ENCODE data around the gene IKBKE.

IKBKE gene

GRCh38 chr1:206496131-206496793 is 26.0 kb downstream of the IKBKE start:
- DNase-seq (ENCODE audit: low read depth), result no peak

DNA sequence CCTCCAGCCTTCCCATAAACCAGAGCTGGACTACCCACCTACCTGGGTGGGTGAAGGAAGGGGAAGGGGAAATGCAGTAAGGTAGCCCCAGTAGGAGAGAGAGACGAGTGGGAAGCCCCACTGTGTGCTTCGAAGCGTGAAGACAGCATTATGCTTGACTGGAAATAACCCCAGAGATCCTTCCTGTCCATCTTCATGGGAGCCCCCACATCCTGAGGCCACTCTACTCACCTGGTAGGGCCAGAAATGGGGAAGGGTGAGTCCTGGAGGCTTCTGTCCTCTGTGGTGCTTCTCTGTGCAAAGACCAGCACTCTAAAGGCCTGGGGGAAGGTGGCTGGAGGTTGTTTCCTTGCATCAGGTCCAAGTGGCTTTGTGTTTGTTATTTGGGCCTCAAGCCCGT is 27.1 kb downstream of the IKBKE start:
- no peak for DNase-seq (ENCODE audit: low read depth)

- DNase-seq (ENCODE audit: low read depth), result no peak
These were observed 27.5 kb downstream of the IKBKE start for GRCh38 chr1:206497774-206498173.

DNA sequence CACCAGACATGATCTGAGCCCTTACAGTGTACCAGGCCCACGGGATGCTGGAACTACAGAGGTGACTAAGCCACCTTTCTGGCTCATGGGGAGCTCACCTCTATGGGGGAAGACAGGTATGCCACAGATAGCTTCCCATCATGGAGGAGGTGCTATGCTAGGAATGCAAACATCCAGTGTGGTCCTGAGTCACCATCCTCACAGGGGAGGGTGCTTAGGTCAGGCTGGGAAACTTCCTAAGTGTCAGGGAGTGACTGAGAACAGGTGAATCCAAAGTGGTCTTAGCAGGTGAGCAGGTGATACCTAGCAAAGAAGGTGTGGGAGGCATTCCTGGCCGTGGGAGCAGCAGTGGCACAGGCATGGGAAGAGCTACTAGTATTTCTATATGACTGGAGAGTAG is 28.4 kb downstream of the IKBKE start:
- no peak for DNase-seq (ENCODE audit: low read depth)

- DNase-seq (ENCODE audit: low read depth), result no peak
These were observed 29.8 kb downstream of the IKBKE start for GRCh38 chr1:206500046-206500445.

DNA sequence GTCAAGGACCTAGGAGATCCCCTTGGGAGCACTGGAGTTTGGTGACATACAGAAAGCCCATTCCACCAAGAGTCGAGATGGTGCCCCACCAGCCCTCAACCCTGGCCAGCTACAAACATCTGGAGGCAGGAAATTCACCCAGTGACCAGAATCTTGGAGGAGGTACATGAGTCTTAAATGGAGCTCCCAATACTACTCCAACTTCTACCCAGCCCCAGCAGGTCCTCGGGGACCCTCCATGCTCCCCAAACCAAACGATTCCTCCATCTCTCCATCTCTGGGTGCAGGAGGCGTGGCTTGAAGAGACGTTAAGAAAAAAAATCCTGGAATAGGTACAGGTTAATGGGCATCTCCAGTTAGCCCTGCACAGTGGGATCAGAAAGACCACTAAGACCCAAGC is 31.6 kb downstream of the IKBKE start:
- no peak for DNase-seq (ENCODE audit: low read depth)

DNA sequence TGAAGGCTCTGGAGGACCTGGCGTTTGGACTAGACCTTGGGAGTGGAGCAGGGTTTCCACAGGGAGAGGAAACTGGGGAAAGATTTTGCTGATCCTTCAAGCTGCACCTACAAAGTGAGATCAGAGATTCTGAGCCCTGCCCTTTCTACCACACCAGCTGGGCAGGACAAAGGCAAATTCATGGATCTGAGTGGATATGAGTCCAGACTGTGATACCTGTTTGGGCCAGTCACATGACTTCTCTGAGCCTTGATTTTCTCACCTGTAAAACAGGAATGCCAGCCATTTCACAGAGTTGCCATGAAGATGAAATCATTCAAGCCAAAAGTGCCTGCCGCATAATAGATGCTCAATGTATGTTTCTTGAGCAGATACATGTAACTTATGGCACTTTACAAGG is 32.1 kb downstream of the IKBKE start:
- no peak for DNase-seq (ENCODE audit: low read depth)

DNA sequence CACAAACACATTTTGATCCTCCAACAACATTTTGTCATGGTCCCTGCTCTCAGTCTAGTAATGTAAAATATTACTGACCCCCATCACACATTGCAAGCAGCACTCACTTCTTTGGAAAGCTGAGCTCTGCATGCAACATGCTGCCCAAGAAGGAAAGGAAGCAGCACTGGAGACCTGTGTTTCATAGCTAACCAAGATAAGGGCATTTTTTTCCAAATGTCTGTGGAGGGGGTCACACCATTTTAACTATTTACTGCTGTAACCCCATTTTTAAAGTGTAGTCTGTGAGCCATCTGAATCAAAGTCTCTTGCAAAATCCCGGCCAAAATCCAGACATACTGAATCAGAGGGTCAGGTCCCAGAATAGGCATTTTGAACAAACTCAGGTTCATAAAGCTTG is 32.5 kb downstream of the IKBKE start:
- DNase-seq (ENCODE audit: low read depth), result no peak

DNA sequence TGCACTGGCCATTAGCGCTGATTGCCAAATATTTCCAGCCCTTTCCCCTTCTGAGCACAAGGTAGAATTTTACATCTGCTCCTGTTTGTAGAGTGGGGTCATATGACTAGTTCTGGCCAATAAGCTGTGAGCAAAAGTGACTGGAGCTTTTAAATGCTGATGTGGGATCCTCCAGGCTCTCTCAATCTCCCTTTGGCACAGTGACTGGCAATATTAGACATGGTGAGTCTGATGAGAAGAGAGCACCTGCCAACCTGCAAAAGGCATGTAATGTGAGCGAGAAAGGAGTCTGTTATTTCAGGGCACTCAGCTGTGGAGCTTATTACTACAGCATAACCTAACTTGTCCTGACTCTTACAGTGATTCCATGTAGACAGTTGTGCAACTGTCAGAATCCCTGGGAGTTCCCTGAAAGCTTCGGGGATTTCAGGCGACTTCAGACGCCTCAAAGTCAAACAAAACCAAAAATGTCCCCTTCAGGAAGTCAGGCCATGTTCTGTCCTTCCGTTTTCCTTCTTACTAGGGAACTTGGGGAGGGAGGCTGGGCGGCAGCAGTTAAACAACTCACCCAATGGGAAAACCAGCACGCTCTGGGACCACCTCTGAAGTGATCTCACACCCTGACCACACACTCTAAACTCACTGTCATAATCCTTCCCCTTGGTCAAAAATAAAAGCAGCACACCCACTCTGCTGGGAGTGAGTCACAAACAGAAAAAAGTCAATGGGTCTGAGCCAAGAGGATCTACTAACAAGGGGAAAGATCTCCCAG is 33.5 kb downstream of the IKBKE start:
- no peak for DNase-seq (ENCODE audit: low read depth)

DNA sequence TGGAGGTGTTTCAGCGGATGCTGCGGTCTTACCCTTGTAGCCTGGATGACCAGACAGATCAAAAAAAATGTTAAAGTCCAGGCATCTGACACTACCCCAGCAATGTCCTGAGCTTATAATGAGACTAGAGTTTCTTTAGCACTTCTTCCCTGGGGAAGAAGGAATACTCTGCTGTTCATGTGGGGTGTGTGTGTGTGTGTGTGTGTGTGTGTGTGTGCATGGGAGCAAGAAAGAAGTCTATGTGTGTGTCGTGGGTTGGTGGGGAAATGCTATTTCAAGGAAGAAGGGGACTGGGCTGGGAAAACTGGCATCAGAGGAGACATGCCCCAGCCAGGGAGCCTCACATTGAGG is 34.1 kb downstream of the IKBKE start:
- no peak for DNase-seq (ENCODE audit: low read depth)

DNA sequence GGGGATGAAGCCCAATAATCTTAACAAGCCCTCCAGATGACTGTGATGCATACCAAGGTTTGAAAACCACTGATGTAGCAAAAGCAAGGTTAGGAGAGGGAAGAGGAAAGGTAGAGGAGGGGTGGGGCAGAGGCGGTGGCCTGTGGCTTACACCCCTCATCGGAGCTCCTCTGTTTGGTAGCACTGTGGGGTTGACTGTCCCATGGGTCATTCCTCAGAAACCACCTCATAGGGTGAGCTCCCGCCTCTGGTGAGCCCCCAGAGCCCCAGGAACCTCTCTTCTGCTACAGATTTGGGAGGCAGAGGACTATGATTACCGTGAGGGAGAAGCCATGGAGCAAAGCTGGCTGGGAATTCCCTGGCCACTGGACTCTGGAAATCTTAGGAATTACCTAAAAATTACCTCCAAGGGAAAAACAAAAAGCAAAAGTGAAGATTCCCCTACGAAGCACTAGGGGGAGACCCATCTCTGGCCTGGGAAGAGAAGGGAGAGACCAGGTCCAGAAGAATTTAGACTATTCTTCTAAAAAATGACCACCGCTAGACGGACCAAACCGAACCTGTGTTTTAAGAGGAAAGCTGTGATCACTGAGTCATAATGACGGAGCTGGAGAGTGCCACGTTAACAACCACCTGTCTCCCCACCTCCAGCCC is 35.6 kb downstream of the IKBKE start:
- DNase-seq (ENCODE audit: low read depth), result no peak

- no peak for DNase-seq (ENCODE audit: low read depth)
These were observed 36.4 kb downstream of the IKBKE start for GRCh38 chr1:206506405-206507283.

- peak; percentile 62 for DNase-seq (ENCODE audit: low read depth)
These were observed 37.2 kb downstream of the IKBKE start, which contains the start of gene RASSF5 for GRCh38 chr1:206507284-206508129. TSS of gene RASSF5 (plus strand) at chr1:206507531. CDS start at chr1:206507603, 72 bp downstream.

GRCh38 chr1:206508130-206508889 is 38.0 kb downstream of the IKBKE start:
- no peak for DNase-seq (ENCODE audit: low read depth)

GRCh38 chr1:206508956-206509355 is 38.7 kb downstream of the IKBKE start:
- DNase-seq (ENCODE audit: low read depth), result no peak

GRCh38 chr1:206509612-206510257 is 39.5 kb downstream of the IKBKE start:
- no peak for DNase-seq (ENCODE audit: low read depth)

DNA sequence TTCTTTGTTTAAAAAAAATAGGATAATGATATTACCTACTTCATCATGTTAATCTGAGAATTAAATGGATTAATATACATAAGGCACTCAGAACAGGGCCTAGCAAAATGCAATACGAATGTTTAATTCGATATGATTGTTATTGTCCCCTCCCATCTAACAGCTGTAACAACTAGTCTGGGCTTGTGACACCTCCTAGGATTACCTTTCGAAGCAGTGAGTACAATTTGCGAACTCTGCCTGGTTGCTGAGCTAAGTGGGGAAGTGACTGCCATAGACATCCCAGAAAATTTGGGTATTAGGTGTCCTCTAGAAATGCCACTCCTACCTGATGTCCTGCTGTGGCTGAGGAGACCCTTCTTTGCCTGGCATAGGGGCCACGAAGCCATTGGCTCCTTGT is 40.1 kb downstream of the IKBKE start:
- DNase-seq (ENCODE audit: low read depth), result no peak

DNA sequence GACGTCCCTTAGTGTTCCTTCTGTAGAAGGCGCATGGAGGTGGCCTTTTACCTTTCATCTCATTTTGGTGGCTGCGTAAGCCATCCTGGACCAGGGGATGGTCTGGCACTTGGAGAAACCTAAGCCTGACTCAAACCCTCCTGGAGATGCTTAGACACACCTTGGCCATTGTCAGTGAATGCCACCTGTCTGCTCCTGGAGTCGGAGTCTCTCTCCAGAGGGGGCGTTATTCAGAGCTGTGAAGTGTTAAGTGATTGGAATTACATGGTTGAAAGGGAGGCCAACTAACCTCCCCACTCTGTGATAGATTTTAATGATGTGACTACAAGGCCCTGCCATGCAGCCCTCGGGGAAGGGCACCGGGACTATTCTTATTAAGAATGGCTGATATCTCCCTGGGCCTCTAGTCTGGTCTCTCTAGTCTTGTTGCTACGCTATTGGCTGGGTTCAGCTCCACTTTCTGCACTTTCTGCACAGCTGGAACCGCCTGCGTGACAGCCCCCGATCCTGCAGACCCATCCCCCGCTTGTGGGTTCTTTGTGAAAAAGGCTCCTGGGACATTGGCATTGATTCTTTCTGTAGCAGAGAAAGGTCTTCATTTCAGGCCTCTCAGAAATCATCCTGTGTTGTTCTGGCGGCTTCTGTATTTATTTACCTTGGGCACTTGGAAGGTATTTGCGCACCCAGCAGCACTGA is 41.2 kb downstream of the IKBKE start:
- DNase-seq (ENCODE audit: low read depth), result no peak

DNA sequence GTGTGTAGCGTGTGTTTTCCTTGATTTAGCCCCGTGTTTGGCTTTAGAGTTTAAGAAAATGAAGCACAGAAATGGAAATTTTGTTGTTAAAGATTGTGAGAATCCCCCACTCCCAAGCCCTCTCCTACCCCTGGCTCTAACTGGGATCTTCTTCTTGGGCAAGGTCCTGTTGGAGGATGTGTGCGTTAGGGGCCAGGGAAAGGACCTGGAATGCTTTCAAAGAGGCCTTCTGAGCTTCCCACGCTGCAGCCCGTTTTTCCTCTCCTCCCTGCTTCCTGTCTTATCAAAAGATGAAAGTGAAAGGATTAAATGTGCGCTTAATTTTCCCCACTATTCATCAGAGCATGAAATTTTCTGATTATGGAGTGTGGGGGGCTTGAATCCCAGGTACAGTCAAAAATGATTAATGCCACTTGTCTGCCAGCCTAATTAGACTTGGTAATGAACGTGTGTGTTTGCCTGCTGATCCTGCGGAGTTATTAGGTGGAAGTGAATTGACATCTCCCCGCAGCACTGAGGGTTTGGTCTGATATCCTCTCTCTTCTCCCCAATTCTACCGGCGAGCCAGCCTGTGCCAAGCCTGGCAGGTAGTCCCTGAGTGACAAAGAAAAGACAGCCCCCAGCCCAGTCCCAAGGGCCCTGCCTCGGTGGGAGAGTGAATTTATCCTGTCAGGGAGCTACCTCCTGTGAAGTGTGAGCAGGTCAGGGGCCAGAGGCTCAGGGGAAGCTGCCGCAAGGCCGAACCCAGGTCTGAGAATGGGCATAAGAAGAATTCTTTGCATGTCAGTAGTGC is 42.0 kb downstream of the IKBKE start:
- no peak for DNase-seq (ENCODE audit: low read depth)
